ENCODE data around the gene KLHDC7A.

The KLHDC7A gene

DNA sequence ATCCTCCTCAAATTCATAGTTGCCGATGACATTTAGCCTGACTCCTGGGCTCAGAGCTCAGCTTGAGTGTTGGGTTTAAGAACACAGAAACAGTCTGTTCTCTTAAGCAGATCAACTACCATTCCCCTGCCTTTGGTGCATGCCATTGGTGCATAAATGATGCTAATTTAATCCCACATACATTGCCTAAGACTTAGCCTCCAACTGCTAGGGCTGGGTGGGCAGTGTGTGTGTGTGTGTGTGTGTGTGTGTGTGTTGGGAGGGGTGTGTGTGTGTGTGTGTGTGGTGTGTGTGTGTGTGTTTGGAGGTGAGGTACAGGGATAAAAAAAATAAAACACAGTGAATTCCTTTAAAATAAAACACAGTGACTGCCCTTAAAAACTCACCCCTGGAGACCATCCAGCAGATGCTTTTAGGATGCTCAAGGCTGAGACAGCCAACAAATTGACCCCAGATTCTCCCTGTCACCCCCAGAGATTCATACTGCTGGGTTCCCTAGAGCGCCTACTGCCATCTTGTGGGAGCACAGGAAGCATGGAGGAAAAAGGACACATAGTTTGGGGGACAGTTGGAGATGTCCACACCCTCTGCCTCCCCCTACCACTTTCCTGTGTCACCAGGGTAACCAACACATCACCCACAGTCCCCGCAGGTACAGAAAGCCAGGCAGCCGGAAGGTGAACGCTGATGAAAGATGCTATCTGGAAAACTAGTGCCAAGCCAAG, 30.6 kb downstream of the KLHDC7A start:
- no peak for DNase-seq

DNA sequence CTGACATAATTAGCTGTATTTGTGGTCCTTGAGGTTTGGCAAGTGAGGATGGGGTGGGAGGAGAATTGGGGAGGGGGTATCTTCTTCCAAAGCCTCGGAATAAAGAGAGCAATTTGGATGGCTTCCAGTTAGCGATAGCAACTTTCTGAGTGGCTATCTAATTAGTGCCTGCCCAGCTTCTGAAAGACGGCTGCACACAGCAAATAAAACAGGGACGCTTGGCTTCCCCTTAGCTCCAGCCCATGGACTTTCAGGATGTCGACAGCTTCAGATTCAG, 31.1 kb downstream of the KLHDC7A start:
- DNase-seq: no peak

DNA sequence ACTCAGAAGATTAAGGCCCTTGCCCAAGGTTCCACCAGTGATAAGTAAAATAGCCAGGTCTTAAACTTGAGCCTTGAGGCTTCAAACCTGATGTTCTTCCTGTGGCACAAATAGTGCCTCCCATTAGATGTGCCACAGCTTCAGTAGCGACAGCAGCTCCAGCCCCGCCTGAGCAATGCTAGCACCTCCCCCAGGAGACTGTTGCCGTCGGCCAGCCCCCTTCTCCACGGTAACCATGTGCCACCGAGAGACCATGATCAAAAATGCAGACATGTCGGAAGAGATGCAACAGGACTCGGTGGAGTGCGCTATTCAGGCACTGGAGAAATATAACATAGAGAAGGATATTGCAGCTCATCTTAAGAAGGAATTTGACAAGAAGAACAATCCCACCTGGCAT, 32.2 kb downstream of the KLHDC7A start:
- no peak for DNase-seq

DNA sequence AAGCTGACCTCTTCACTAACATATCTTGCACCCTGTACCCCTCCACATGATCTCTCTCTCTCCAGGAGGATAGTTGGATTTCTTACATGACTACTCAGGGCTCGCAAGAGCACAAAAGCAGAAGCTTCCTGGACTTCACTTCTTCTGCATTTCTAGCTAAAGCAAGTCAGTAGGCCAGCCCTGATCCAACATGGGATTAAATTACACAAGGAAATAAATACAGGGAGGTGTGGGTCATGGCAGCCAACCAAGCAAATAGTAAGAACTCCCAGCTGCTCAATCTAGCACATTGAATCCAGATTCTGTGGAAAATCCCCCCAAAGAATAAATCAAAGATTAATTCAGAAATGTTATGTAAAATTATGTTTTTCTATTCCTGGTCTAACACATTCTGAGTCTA, 33.3 kb downstream of the KLHDC7A start:
- DNase-seq: no peak

GRCh38 chr1:18515120-18515667, 34.5 kb downstream of the KLHDC7A start:
- no peak for DNase-seq

DNA sequence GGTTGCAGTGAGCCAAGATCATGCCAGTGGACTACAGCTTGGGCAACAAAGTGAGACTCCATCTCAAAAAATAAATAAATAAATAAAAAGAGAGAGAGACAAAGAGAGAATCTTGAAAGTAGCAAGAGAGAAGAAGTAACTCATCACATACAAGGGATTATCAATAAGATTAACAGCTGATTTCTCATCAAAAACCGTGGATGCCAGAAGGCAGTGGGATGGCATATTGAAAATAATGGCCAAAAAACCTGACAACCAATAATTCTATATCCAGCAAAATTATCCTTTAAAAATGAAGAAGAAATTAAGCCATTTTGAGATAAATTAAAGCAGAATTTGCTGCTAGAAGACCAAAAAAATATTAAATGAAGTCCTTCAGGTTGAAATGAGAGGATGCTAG, 35.7 kb downstream of the KLHDC7A start:
- no peak for DNase-seq

- DNase-seq: no peak
Observed at GRCh38 chr1:18526436-18527275, 45.9 kb downstream of the KLHDC7A start.

DNA sequence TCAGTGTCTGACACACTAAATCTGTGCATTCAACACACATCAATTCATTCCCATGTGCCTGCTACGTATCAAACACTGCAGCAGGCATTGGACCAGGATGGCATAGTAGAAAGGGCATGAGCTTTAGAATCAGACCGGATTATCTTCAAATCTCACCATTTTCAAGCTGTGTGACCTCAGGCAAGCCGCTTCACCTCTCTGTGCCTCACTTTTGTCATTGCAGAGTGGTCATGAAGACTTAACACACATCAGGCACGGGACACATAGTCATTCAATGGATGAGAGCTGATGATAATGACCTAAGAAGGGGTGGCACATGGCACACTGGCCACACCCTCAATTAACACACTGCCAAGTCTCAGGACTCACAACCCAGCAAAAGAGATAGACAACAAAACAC, 46.8 kb downstream of the KLHDC7A start:
- DNase-seq: no peak

GRCh38 chr1:18527921-18528320, 47.2 kb downstream of the KLHDC7A start:
- no peak for DNase-seq

DNA sequence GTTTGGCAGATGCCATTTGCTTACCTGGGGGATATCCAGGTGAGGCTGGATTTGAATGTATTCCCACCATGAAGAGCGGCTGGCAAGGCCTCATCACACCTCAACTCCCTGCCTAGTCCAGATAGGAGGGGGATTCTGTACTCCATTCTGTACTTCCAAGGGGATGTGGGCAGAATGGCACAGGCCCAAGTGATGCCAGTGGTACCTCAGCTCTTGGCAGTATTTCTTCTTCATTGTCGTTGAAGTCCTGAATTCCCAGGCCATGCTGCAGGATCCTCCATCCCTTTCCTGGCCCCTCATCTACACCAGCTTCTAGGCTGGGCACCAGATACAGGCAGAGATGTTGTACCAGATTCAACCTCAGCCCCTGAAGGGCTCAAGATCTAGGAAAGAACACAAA, 47.9 kb downstream of the KLHDC7A start:
- no peak for DNase-seq

DNA sequence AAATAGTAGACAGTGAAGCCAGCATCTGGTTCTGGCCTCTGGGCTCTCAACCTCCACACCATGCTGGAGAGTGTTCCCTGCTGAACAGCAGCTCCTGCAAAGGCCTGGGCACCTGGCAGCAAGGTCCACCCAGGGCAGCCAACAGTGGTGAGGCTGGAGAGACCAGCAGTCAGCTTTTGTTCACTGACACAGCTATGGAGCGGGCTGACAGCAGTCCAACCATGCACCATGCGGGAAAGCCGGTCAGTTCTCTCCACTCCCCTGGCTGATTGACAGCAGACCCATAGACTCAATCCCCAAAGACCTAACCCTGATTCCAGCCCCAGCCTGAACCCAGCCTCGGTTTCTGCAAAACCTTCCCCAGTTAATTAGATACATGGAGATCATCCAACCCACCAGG, 49.0 kb downstream of the KLHDC7A start:
- no peak for DNase-seq

GRCh38 chr1:18530587-18531502, 50.1 kb downstream of the KLHDC7A start:
- no peak for DNase-seq

DNA sequence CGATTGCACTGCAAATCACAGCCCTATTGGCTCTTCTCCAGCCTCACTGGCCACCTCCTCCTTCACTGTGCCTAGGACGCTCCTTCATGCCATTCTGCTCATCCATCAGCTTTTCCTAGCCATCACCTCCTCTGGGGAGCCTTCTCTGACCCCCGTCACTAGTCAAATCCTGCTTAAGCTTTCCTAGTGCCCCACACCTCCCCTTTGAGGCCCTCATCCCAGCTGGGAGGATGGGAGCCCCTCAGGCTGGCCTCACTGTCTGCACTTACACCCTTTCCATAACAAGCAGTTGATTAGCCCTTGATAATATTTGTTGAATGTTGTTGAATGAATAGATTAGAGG, 50.7 kb downstream of the KLHDC7A start:
- no peak for DNase-seq

DNA sequence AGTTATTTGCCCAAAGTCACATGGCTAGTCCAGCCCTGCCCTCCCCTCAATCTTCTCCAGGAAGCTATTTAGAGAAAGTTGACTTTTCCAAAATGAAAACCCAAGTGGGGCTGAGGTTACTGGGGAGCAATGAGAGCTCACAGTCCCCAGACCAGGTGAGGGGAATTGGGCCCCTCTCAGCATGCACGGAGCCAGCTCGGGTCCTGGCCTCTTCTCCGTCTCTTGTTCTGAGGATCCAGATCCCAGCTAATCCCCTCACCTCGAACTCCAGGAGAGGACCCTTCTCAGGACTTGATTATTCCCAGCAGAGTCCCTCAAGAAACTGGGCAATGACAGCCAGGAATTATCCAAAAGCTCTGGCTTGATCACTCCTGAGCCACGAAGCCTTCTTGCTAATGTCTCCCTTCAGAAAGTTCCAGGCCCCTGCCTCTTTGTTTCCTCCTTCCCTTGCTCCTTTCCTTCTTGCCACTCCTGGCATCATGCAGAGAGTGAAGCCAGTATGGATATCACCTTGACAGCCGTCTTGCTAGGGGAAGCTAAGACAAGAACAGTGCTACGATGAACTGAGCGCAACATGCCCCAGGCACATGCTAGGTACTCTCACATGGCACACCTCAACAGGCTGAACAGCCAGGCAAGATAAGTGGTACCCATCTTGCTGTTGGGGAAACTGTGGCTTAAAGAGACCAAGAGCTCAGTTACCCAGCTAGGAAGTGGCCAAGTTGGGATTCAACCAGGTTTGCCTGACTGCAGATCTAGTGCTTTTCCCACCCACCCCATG, 51.9 kb downstream of the KLHDC7A start:
- DNase-seq: no peak

GRCh38 chr1:18533259-18533658, 52.5 kb downstream of the KLHDC7A start:
- no peak for DNase-seq

GRCh38 chr1:18534810-18535205, 54.1 kb downstream of the KLHDC7A start:
- DNase-seq: no peak

Data from CD4-positive, alpha-beta T cell treated with Interleukin-17A for 1 hour (primary cell).